ENCODE results near the gene RALGDS. TPM values are rescaled to one million over a fixed set of nuclear protein-coding genes. Genes with fewer than 3 reads are reported as not detected.

RALGDS gene
- total RNA-seq, 1 experiment from 2014 or later = 24.8 TPM

DNA sequence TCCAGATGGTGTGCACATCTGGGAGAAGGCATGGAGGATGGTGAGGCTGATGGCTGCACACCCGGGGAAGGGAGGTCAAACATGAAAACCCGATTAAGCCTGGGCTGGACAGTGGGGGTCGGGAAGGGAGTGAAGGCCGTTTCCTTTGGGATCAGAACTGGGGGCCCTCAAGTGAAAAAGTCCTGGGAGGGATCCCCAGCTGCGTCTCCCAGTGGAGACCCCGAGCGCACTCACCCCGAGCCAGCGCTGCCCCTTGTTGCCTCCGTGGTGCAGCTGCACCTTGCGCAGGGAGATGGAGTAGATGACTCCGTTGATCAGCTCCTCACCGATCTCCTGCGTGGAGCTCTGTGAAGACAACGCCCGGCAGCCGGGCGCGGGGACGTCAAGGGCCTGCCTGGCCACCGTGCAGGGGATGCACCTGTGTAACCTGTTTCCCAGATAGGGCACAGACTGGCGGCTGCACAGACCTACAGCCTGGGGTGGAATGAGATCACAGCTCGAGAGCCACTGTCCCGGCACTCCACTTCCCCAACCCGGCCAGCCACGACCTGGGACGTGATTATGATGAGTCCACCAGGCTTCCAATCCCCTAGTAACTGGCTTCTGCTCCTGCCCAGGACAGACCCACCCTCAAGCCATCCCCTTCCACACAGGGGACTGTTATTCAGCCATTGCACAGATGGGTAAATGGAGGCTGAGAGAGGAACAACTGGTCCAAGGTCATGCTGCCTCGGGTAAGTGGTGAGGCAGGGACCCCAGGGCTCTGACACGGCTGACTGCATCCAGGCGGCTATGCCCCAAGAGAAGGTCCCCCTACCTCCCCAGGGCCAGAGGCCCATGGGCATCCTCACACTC, 9.0 kb downstream of the RALGDS start:
- peaks cover 10% of the 10 kb centered on the region; the same call in 1 of the 2 replicates for H3F3A ChIP-seq (ENCODE audit: insufficient read depth, low read depth)
- CTCF ChIA-PET = interaction anchor here (0.7 kb wide), 1 partner anchor 9 kb away, joined by 3 read pairs; no protein-coding TSS in a partner anchor
- no peak overlapping the region for H3K27ac ChIP-seq
- H3K4me2 ChIP-seq = no peak overlapping the region
- no peaks in the 10 kb centered on the region for H3K27me3 ChIP-seq (ENCODE audit: insufficient read depth, low read depth)
- H3K36me3 ChIP-seq (ENCODE audit: low read depth) = no peaks in the 10 kb centered on the region
- H3K79me2 ChIP-seq (ENCODE audit: low read depth) = no peaks in the 10 kb centered on the region
- H3K9me2 ChIP-seq (ENCODE audit: insufficient read depth) = no peaks in the 10 kb centered on the region
- no TSS peak for BruUV-seq (replicated peaks)
- peaks cover 36% of the 10 kb centered on the region for H4K20me1 ChIP-seq (ENCODE audit: insufficient read depth)
- H3K9me3 ChIP-seq (ENCODE audit: insufficient read depth, low read depth) = no peaks in the 10 kb centered on the region
- TF ChIP-seq, protein P1, sequence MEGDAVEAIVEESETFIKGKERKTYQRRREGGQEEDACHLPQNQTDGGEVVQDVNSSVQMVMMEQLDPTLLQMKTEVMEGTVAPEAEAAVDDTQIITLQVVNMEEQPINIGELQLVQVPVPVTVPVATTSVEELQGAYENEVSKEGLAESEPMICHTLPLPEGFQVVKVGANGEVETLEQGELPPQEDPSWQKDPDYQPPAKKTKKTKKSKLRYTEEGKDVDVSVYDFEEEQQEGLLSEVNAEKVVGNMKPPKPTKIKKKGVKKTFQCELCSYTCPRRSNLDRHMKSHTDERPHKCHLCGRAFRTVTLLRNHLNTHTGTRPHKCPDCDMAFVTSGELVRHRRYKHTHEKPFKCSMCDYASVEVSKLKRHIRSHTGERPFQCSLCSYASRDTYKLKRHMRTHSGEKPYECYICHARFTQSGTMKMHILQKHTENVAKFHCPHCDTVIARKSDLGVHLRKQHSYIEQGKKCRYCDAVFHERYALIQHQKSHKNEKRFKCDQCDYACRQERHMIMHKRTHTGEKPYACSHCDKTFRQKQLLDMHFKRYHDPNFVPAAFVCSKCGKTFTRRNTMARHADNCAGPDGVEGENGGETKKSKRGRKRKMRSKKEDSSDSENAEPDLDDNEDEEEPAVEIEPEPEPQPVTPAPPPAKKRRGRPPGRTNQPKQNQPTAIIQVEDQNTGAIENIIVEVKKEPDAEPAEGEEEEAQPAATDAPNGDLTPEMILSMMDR (conservative IDR thresholded peaks at IDR 0.05) = no peak
- no peak for TF ChIP-seq EZH2 (IDR thresholded peaks at IDR 0.05; ENCODE audit: low read depth)
- intact Hi-C loops (cut with micrococcal nuclease; ENCODE audit: unreplicated experiment) = no loop called here
- H3K4me1 ChIP-seq (replicated peaks; ENCODE audit: insufficient read depth) = peaks cover 10% of the 10 kb centered on the region
- POLR2A ChIA-PET (ENCODE audit: unreplicated experiment) = interaction anchor here (0.5 to 1.0 kb wide), 2 partner anchors 23 to 50 kb away, joined by 4 to 24 read pairs; no protein-coding TSS in a partner anchor
- no peak overlapping the region for H2AFZ ChIP-seq
- no peak overlapping the region for H3K4me3 ChIP-seq
- no peak for DNase-seq

DNA sequence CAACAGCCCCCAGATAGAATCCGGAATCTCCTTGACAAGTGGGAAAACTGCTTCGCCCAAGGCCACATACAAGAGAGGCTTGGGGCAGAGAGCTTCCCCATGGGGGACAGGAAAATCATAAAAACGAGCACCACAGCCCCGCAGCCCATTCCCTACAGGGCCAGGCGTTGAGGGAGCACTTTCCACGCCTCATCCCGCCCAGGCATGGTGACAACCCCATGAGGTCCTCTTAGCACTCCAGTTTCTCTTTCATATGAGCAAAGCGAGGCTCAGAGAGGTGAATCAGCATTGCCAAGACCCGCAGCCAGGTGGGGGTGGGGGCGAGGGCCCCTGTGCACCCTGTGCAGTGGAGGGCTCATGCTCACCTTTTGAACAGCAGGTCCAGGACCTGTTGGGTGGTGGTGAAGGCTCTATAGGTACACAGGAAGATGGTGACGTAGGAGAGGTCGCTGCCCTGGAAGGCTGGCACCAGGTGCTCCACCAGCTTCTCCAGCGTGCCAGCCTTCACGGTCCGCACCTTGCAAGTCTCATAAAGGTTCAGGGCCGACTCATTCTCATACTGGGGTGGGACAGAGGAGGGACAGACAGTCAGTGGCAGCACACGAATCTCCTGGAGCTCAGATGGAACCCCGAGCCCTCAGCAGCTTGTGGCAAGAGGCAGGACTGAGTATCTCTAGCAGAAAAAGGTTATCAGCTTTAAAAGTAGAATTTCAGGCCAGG, 10.9 kb downstream of the RALGDS start:
- Histone ChIP-seq H3K4me1 (replicated peaks; ENCODE audit: insufficient read depth) (peaks cover 10% of the 10 kb centered on the region), H3K79me2 (ENCODE audit: low read depth) (no peaks in the 10 kb centered on the region), H3K4me3 (no peak overlapping the region), H3K27me3 (ENCODE audit: insufficient read depth, low read depth) (no peaks in the 10 kb centered on the region), H3K9me2 (ENCODE audit: insufficient read depth) (no peaks in the 10 kb centered on the region), H3K27ac (no peak overlapping the region), H3F3A (ENCODE audit: insufficient read depth, low read depth) (peaks cover 9% of the 10 kb centered on the region; the same call in 1 of the 2 replicates), H3K9me3 (ENCODE audit: insufficient read depth, low read depth) (no peaks in the 10 kb centered on the region), H2AFZ (no peak overlapping the region), H3K36me3 (ENCODE audit: low read depth) (no peaks in the 10 kb centered on the region), H3K4me2 (no peak overlapping the region), H4K20me1 (ENCODE audit: insufficient read depth) (peaks cover 25% of the 10 kb centered on the region)
- POLR2A ChIA-PET (ENCODE audit: unreplicated experiment) = no interaction called here
- TF ChIP-seq, protein P1 (conservative IDR thresholded peaks at IDR 0.05) = no peak
- TF ChIP-seq EZH2 (IDR thresholded peaks at IDR 0.05; ENCODE audit: low read depth) = no peak
- DNase-seq = no peak
- BruUV-seq (replicated peaks) = no TSS peak
- CTCF ChIA-PET = no interaction called here
- intact Hi-C loops (cut with micrococcal nuclease; ENCODE audit: unreplicated experiment) = no loop called here

DNA sequence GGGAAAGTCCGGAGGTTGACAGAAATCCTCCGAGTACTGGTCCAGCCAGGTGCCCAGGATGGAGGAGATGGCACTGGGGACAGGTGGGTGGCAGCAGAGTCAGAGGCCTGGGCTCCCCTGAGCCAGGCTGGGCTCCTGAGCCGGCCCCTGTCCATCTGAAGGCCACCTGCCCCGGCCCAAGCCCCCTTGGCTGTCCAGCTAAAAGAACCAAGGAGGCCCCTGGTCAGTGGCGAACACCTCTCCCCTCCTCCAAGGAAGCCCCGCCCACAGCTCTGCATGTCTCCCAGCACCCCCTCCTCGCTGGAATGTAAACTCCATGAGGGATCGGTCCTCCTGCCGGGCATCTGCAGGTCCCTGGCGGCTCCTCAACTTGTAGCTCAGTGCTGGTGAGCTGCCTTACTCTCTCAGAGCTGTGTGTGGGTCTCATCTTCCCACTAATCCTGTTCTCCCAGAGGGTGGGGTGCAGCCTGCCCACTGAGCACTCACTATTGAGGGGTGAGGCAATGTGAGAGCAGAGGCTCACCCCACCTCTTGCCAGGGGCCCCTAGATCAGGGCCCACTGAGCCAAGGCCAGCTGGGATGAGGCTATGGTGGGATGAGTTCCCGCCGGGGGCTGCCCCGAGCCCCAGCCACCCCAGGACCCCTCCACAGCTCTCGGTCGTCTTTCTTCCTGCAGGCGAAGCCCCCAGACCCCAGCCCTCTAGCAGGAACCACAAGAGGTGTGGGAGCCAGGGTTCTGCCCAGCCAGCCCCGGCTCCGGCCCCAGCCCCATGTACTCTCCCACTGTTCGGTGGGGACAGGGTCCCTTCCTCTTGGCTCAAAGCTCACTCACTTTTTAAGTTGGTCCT, 12.0 kb downstream of the RALGDS start:
- POLR2A ChIA-PET (ENCODE audit: unreplicated experiment) = no interaction called here

More for the DNA sequence above, 12.0 kb downstream of the RALGDS start:
- TF ChIP-seq, protein P1 (conservative IDR thresholded peaks at IDR 0.05) = no peak
- no peak for TF ChIP-seq EZH2 (IDR thresholded peaks at IDR 0.05; ENCODE audit: low read depth)
- Histone ChIP-seq H3K79me2 (ENCODE audit: low read depth) (no peaks in the 10 kb centered on the region), H3K4me3 (no peak overlapping the region), H3F3A (ENCODE audit: insufficient read depth, low read depth) (peaks cover under 1% of the 10 kb centered on the region; the same call in 1 of the 2 replicates), H3K27ac (no peak overlapping the region), H2AFZ (no peak overlapping the region), H3K36me3 (ENCODE audit: low read depth) (no peaks in the 10 kb centered on the region), H4K20me1 (ENCODE audit: insufficient read depth) (peaks cover 15% of the 10 kb centered on the region), H3K4me2 (no peak overlapping the region), H3K9me2 (ENCODE audit: insufficient read depth) (no peaks in the 10 kb centered on the region), H3K4me1 (replicated peaks; ENCODE audit: insufficient read depth) (peaks cover 2% of the 10 kb centered on the region), H3K27me3 (ENCODE audit: insufficient read depth, low read depth) (no peaks in the 10 kb centered on the region), H3K9me3 (ENCODE audit: insufficient read depth, low read depth) (no peaks in the 10 kb centered on the region)
- intact Hi-C loops (cut with micrococcal nuclease; ENCODE audit: unreplicated experiment) = no loop called here
- no TSS peak for BruUV-seq (replicated peaks)
- DNase-seq = no peak
- CTCF ChIA-PET = interaction anchor here (0.6 kb wide), 1 partner anchor 31 kb away, joined by 11 read pairs; no protein-coding TSS in a partner anchor

All from PC-9 (cell line).